ENCODE results near the gene ZNF79. TPM values are rescaled to one million over a fixed set of nuclear protein-coding genes. Genes with fewer than 3 reads are reported as not detected.
A peak's percentile ranks its signal among the peaks of the same experiment; 100 is the strongest.

Gene ZNF79
- total RNA-seq, 1 experiment from 2014 or later = 9.0 TPM

DNA sequence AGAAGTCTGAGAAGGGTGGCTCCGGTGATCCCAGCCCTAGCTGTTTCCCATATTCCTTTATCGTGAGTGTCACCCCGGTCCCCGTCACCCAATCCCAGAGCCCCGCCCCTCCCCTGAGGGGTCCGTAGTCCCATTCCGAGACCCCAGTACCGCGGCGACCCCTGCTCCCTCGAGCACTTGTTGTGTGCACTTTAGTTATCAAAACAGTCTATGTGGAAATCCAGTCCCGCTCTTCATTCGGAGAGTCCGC lies 27.4 kb downstream of the ZNF79 start (continued):
- no peak for TF ChIP-seq CREB1 (CRISPR knock-in tag; IDR thresholded peaks at IDR 0.05)
- TF ChIP-seq, protein P1, sequence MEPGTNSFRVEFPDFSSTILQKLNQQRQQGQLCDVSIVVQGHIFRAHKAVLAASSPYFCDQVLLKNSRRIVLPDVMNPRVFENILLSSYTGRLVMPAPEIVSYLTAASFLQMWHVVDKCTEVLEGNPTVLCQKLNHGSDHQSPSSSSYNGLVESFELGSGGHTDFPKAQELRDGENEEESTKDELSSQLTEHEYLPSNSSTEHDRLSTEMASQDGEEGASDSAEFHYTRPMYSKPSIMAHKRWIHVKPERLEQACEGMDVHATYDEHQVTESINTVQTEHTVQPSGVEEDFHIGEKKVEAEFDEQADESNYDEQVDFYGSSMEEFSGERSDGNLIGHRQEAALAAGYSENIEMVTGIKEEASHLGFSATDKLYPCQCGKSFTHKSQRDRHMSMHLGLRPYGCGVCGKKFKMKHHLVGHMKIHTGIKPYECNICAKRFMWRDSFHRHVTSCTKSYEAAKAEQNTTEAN (CRISPR knock-in tag; IDR thresholded peaks at IDR 0.05) = no peak

DNA sequence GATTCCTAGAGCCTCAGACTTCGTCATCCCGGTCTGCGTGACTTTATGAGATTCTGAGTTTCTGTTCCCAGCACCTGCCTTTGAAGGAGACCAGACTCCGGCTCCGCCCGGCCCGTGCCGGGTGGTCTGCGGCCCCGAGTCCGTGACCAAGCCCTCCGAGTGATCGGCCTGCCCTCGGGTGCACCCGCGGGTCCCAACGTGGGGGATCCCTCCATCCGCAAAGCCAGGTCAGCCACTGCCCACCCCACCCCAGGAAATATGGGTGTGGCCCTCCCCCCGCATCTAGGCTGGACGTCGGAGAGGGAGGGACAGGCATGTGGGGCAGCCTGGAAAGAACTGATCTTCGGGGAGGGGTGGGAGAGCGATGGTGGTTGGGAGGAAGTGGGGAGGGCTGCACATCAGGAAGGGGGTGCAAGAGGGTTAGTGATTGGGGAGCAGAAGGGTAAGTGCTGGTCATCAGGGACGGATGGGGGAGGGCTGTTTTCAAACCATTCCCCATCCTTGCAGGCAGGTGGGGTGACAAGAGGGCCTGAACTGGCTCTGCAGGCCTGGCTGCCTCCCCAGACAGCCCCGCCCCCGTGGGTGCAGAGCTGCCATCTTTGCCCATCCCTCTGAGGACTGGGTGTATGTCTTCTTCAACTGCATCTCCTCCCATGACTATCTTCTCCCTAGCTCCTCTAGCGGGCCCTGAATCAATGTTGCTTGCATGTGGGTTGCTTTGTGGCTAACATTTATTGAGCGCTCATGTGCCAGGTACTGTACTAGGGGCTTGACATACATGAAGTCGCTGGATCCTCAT lies 27.9 kb downstream of the ZNF79 start:
- no peak for TF ChIP-seq ZNF121 (CRISPR knock-in tag; IDR thresholded peaks at IDR 0.05)
- TF ChIP-seq, protein P2, sequence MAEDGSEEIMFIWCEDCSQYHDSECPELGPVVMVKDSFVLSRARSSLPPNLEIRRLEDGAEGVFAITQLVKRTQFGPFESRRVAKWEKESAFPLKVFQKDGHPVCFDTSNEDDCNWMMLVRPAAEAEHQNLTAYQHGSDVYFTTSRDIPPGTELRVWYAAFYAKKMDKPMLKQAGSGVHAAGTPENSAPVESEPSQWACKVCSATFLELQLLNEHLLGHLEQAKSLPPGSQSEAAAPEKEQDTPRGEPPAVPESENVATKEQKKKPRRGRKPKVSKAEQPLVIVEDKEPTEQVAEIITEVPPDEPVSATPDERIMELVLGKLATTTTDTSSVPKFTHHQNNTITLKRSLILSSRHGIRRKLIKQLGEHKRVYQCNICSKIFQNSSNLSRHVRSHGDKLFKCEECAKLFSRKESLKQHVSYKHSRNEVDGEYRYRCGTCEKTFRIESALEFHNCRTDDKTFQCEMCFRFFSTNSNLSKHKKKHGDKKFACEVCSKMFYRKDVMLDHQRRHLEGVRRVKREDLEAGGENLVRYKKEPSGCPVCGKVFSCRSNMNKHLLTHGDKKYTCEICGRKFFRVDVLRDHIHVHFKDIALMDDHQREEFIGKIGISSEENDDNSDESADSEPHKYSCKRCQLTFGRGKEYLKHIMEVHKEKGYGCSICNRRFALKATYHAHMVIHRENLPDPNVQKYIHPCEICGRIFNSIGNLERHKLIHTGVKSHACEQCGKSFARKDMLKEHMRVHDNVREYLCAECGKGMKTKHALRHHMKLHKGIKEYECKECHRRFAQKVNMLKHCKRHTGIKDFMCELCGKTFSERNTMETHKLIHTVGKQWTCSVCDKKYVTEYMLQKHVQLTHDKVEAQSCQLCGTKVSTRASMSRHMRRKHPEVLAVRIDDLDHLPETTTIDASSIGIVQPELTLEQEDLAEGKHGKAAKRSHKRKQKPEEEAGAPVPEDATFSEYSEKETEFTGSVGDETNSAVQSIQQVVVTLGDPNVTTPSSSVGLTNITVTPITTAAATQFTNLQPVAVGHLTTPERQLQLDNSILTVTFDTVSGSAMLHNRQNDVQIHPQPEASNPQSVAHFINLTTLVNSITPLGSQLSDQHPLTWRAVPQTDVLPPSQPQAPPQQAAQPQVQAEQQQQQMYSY (CRISPR knock-in tag; IDR thresholded peaks at IDR 0.05) = peak; percentile 9; the same call in 1 of the 2 replicates
- TF ChIP-seq, protein P3, sequence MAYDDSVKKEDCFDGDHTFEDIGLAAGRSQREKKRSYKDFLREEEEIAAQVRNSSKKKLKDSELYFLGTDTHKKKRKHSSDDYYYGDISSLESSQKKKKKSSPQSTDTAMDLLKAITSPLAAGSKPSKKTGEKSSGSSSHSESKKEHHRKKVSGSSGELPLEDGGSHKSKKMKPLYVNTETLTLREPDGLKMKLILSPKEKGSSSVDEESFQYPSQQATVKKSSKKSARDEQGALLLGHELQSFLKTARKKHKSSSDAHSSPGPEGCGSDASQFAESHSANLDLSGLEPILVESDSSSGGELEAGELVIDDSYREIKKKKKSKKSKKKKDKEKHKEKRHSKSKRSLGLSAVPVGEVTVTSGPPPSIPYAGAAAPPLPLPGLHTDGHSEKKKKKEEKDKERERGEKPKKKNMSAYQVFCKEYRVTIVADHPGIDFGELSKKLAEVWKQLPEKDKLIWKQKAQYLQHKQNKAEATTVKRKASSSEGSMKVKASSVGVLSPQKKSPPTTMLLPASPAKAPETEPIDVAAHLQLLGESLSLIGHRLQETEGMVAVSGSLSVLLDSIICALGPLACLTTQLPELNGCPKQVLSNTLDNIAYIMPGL (CRISPR knock-in tag; IDR thresholded peaks at IDR 0.05) = 0 out of 2 replicates have a peak, but pooled peaks have one; percentile 29
- TF ChIP-seq, protein P4, sequence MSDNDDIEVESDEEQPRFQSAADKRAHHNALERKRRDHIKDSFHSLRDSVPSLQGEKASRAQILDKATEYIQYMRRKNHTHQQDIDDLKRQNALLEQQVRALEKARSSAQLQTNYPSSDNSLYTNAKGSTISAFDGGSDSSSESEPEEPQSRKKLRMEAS (CRISPR knock-in tag; IDR thresholded peaks at IDR 0.05) = peak; percentile 43; the same call in 1 of the 2 replicates
- no peaks in the 10 kb centered on the region for H3K9me3 Mint-ChIP-seq
- H3K36me3 Mint-ChIP-seq = peaks cover 54% of the 10 kb centered on the region
- peaks cover 34% of the 10 kb centered on the region for H3K4me1 Mint-ChIP-seq
- no peaks in the 10 kb centered on the region for H3K27me3 Mint-ChIP-seq (ENCODE audit: low read depth)
- DNase-seq (ENCODE audit: low spot score) = peak; percentile 41
- ChIA-PET CTCF (interaction anchor here (0.6 to 2.5 kb wide), 7 partner anchors 8 to 283 kb away, joined by 3 to 11 read pairs (median 3); partner anchors contain the start of genes TOR2A and ZNF79), POLR2A (interaction anchor here (0.9 to 1.4 kb wide), 4 partner anchors 28 to 418 kb away, joined by 3 to 9 read pairs (median 4); partner anchors contain the start of gene ZNF79)
- H3K27ac Mint-ChIP-seq = peak overlapping the region; percentile 99
- ATAC-seq = peak; percentile 38
- peak overlapping the region; percentile 97 for H3K4me3 Mint-ChIP-seq

DNA sequence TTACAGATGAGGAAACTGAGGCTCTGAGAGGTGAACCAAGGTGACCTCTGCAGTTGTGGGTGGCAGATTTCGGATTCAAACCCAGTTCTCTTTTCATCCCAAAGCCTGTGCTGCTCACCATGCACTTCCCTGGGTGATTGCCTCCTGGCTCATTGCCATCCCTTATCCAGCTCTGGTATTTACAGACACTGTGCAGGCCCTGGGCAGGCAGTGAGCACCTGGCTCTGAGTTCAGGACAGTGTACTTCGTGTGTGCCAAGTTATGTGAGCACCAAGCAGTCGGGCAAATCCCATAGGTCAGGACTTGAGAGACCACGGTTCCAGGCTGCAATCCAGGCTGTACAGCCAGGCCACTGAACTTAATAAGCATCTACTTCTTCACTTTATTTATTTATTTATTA lies 28.5 kb downstream of the ZNF79 start:
- DNase-seq (ENCODE audit: low spot score) (no peak), ATAC-seq (no peak)
- Mint-ChIP-seq H3K4me3 (peak overlapping the region; percentile 97), H3K4me1 (peaks cover 35% of the 10 kb centered on the region), H3K27ac (peak overlapping the region; percentile 76; the same call in 1 of the 2 replicates), H3K27me3 (ENCODE audit: low read depth) (no peaks in the 10 kb centered on the region), H3K36me3 (peaks cover 53% of the 10 kb centered on the region), H3K9me3 (no peaks in the 10 kb centered on the region)
- ChIA-PET CTCF (interaction anchor here (0.6 to 2.5 kb wide), 6 partner anchors 9 to 282 kb away, joined by 3 to 11 read pairs (median 4); partner anchors contain the start of gene TOR2A), POLR2A (no interaction called here)
- TF ChIP-seq NFATC4 (CRISPR knock-in tag; IDR thresholded peaks at IDR 0.05) (no peak), ZNF263 (CRISPR knock-in tag; IDR thresholded peaks at IDR 0.05; ENCODE audit: low read depth) (no peak), ZNF219 (CRISPR knock-in tag; IDR thresholded peaks at IDR 0.05; ENCODE audit: borderline replicate concordance) (no peak), MYBL2 (CRISPR knock-in tag; IDR thresholded peaks at IDR 0.05) (no peak), NR2C2 (CRISPR knock-in tag; IDR thresholded peaks at IDR 0.05) (no peak), NFYB (CRISPR knock-in tag; conservative IDR thresholded peaks at IDR 0.05; ENCODE audit: low read depth) (no peak)
- TF ChIP-seq, protein P5, sequence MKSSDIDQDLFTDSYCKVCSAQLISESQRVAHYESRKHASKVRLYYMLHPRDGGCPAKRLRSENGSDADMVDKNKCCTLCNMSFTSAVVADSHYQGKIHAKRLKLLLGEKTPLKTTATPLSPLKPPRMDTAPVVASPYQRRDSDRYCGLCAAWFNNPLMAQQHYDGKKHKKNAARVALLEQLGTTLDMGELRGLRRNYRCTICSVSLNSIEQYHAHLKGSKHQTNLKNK (CRISPR knock-in tag; IDR thresholded peaks at IDR 0.05) = no peak
- TF ChIP-seq, protein P6, sequence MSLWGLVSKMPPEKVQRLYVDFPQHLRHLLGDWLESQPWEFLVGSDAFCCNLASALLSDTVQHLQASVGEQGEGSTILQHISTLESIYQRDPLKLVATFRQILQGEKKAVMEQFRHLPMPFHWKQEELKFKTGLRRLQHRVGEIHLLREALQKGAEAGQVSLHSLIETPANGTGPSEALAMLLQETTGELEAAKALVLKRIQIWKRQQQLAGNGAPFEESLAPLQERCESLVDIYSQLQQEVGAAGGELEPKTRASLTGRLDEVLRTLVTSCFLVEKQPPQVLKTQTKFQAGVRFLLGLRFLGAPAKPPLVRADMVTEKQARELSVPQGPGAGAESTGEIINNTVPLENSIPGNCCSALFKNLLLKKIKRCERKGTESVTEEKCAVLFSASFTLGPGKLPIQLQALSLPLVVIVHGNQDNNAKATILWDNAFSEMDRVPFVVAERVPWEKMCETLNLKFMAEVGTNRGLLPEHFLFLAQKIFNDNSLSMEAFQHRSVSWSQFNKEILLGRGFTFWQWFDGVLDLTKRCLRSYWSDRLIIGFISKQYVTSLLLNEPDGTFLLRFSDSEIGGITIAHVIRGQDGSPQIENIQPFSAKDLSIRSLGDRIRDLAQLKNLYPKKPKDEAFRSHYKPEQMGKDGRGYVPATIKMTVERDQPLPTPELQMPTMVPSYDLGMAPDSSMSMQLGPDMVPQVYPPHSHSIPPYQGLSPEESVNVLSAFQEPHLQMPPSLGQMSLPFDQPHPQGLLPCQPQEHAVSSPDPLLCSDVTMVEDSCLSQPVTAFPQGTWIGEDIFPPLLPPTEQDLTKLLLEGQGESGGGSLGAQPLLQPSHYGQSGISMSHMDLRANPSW (CRISPR knock-in tag; conservative IDR thresholded peaks at IDR 0.05; ENCODE audit: low read depth) = no peak
- TF ChIP-seq, protein P7, sequence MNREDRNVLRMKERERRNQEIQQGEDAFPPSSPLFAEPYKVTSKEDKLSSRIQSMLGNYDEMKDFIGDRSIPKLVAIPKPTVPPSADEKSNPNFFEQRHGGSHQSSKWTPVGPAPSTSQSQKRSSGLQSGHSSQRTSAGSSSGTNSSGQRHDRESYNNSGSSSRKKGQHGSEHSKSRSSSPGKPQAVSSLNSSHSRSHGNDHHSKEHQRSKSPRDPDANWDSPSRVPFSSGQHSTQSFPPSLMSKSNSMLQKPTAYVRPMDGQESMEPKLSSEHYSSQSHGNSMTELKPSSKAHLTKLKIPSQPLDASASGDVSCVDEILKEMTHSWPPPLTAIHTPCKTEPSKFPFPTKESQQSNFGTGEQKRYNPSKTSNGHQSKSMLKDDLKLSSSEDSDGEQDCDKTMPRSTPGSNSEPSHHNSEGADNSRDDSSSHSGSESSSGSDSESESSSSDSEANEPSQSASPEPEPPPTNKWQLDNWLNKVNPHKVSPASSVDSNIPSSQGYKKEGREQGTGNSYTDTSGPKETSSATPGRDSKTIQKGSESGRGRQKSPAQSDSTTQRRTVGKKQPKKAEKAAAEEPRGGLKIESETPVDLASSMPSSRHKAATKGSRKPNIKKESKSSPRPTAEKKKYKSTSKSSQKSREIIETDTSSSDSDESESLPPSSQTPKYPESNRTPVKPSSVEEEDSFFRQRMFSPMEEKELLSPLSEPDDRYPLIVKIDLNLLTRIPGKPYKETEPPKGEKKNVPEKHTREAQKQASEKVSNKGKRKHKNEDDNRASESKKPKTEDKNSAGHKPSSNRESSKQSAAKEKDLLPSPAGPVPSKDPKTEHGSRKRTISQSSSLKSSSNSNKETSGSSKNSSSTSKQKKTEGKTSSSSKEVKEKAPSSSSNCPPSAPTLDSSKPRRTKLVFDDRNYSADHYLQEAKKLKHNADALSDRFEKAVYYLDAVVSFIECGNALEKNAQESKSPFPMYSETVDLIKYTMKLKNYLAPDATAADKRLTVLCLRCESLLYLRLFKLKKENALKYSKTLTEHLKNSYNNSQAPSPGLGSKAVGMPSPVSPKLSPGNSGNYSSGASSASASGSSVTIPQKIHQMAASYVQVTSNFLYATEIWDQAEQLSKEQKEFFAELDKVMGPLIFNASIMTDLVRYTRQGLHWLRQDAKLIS (CRISPR knock-in tag; IDR thresholded peaks at IDR 0.05; ENCODE audit: borderline replicate concordance) = no peak
- TF ChIP-seq, protein P8, sequence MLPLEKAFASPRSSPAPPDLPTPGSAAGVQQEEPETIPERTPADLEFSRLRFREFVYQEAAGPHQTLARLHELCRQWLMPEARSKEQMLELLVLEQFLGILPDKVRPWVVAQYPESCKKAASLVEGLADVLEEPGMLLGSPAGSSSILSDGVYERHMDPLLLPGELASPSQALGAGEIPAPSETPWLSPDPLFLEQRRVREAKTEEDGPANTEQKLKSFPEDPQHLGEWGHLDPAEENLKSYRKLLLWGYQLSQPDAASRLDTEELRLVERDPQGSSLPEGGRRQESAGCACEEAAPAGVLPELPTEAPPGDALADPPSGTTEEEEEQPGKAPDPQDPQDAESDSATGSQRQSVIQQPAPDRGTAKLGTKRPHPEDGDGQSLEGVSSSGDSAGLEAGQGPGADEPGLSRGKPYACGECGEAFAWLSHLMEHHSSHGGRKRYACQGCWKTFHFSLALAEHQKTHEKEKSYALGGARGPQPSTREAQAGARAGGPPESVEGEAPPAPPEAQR (CRISPR knock-in tag; IDR thresholded peaks at IDR 0.05) = no peak
